ENCODE results near the gene FAM43B.

The FAM43B gene

GRCh38 chr1:20593756-20594155 lies 41.4 kb downstream of the FAM43B start:
- DNase-seq: no peak

- DNase-seq: no peak
Measured at GRCh38 chr1:20594746-20595145, 42.4 kb downstream of the FAM43B start.

GRCh38 chr1:20596106-20596505 lies 43.7 kb downstream of the FAM43B start:
- DNase-seq: no peak

- no peak for DNase-seq
Measured at GRCh38 chr1:20597650-20598049, 45.3 kb downstream of the FAM43B start.

GRCh38 chr1:20600156-20600555 lies 47.8 kb downstream of the FAM43B start:
- DNase-seq: no peak

- DNase-seq: no peak
Measured at GRCh38 chr1:20601129-20601825, 48.9 kb downstream of the FAM43B start.

- DNase-seq: no peak
Measured at GRCh38 chr1:20602851-20603450, 50.6 kb downstream of the FAM43B start.

- no peak for DNase-seq
Measured at GRCh38 chr1:20603504-20604464, 51.4 kb downstream of the FAM43B start.
